Pons (tissue), 1 donor: ENCODE data around the gene KIT.
A peak's percentile ranks its signal among the peaks of the same experiment; 100 is the strongest.

Experiments
- DNase-seq: peaks from one replicate; pipeline ENCODE4 v3.0.0-alpha.2; 2016; ENCODE audit warnings: low spot score

The KIT gene

GRCh38 chr4:54707406-54707805, 49.6 kb downstream of the KIT start:
- DNase-seq = no peak

- no peak for DNase-seq
Observed at GRCh38 chr4:54708339-54709279, 50.9 kb downstream of the KIT start.

- DNase-seq = no peak
Observed at GRCh38 chr4:54709400-54709799, 51.6 kb downstream of the KIT start.

DNA sequence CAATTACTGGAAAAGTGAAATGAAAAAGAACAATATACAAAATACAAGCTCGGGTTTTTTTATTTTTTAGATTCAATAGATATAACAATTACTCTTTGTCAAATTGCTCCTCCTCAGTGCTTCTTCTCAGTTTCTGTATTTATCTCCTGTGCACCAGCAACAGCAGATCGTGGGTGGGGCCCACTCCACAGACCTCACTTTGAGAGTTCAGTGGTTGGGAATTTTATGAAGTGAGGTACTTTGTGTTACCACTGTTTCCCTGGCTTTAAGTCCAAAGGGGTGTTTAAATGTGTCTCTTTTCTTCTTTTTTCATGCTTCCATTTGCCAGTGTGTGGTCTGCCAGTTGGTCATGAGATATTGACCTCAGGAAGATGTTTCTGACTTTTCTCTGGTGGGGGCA, 54.4 kb downstream of the KIT start:
- DNase-seq = no peak

- no peak for DNase-seq
Observed at GRCh38 chr4:54714631-54715030, 56.9 kb downstream of the KIT start.

- DNase-seq = no peak
Observed at GRCh38 chr4:54716478-54717065, 58.8 kb downstream of the KIT start.

- DNase-seq = peak; percentile 59
Observed at GRCh38 chr4:54717694-54718093, 59.9 kb downstream of the KIT start.

GRCh38 chr4:54719378-54719777, 61.6 kb downstream of the KIT start:
- DNase-seq = no peak

DNA sequence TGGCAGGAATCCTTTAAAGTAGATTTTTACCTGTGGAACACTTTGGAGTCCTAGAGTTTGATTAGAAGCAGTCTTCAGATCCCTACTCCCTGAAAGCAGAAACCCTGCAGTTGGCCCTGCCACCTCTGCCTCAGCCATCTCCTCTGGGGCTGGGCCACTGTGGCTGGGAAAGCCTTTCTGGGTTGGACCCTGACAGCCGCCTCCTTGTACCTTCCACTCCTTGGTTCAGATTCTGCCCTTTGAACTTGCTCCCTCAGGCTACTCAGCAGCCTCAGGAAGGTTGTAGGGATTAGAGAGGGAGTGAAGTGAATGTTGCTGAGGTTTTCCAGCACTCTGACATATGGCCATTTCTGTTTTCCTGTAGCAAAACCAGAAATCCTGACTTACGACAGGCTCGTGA, 65.5 kb downstream of the KIT start:
- no peak for DNase-seq

- no peak for DNase-seq
Observed at GRCh38 chr4:54723820-54724219, 66.1 kb downstream of the KIT start.

GRCh38 chr4:54726907-54727306, 69.2 kb downstream of the KIT start:
- no peak for DNase-seq

DNA sequence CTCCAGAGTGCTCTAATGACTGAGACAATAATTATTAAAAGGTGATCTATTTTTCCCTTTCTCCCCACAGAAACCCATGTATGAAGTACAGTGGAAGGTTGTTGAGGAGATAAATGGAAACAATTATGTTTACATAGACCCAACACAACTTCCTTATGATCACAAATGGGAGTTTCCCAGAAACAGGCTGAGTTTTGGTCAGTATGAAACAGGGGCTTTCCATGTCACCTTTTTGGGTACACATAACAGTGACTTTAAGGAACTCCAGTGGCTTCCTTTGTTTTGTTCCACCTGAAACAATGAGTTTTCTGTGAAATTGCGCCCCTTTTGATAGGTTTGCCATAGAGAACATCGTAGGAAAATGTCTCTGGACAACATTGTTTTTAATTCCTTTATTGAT, 69.6 kb downstream of the KIT start:
- no peak for DNase-seq

GRCh38 chr4:54728368-54728767, 70.6 kb downstream of the KIT start:
- no peak for DNase-seq

- no peak for DNase-seq
Observed at GRCh38 chr4:54729256-54729655, 71.5 kb downstream of the KIT start.

GRCh38 chr4:54730581-54730980, 72.8 kb downstream of the KIT start:
- DNase-seq = no peak

- no peak for DNase-seq
Observed at GRCh38 chr4:54731552-54731951, 73.8 kb downstream of the KIT start.

GRCh38 chr4:54731976-54732375, 74.2 kb downstream of the KIT start:
- DNase-seq = no peak

GRCh38 chr4:54737421-54737820, 79.7 kb downstream of the KIT start:
- DNase-seq = no peak

- peak; percentile 89 for DNase-seq
Observed at GRCh38 chr4:54741202-54741601, 83.4 kb downstream of the KIT start.

- peak; percentile 56 for DNase-seq
Observed at GRCh38 chr4:54742636-54743399, 85.1 kb downstream of the KIT start.

- no peak for DNase-seq
Observed at GRCh38 chr4:54743562-54743961, 85.8 kb downstream of the KIT start.

DNA sequence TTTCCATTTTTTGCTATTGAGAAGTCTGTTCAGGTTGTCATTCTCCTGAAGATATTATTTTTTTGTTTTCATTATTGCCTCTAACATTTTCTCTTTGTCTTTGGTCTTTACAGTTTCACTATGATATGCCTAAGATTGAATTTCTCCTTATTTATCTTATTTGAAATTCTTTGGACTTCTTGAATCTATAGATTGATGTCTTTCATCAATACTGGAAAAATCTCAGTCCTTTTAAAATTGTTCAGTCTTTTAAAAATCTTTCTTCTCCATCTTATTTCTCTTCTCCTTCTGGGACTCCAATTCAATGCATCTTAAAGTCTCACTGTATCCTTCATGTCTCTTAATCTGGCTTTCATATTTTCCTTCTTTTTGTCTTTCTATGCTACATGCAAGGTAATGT, 86.7 kb downstream of the KIT start:
- no peak for DNase-seq
